Measurements from ENCODE around the gene SLC12A8. TPM values are rescaled to one million over a fixed set of nuclear protein-coding genes. Genes with fewer than 3 reads are reported as not detected.

Gene SLC12A8
- total and polyA plus RNA-seq, 3 donors from 2014 or later: 10.3 to 21.0 (median 12.3) TPM

- Histone ChIP-seq H3K4me1 (peaks cover 35% of the 10 kb centered on the region), H3K27me3 (no peaks in the 10 kb centered on the region), H3K36me3 (ENCODE audit: low read depth, missing control alignments) (no peaks in the 10 kb centered on the region), H3K27ac (no peak overlapping the region), H3K9me3 (no peaks in the 10 kb centered on the region), H3K4me3 (no peak overlapping the region)
- WGBS, 2 donors: 57 to 69% methylated on average over 11 to 12 of the region's 12 CpGs
- TF ChIP-seq POLR2A (IDR thresholded peaks at IDR 0.05) (no peak), CTCF (IDR thresholded peaks at IDR 0.05) (no peak)
- no peak for DNase-seq
- intact Hi-C loops (cut with DNase I; ENCODE audit: low total_unique reads): no loop called here
Measured at GRCh38 chr3:125142420-125142778, 70.1 kb downstream of the SLC12A8 start.

- intact Hi-C loops (cut with DNase I; ENCODE audit: low total_unique reads): no loop called here
- peak overlapping the region; percentile 45 to 47 for H3K4me3 ChIP-seq
- TF ChIP-seq CTCF (IDR thresholded peaks at IDR 0.05): peak in 2 of 3 experiments; percentile 5 to 10
- TF ChIP-seq POLR2A (IDR thresholded peaks at IDR 0.05): no peak
- H3K36me3 ChIP-seq (ENCODE audit: low read depth, missing control alignments): no peaks in the 10 kb centered on the region
- H3K27me3 ChIP-seq: no peaks in the 10 kb centered on the region
- no peaks in the 10 kb centered on the region for H3K9me3 ChIP-seq
- H3K4me1 ChIP-seq: peaks cover 29% of the 10 kb centered on the region
- 3 to 6% methylated on average over 48 to 53 of the region's 61 CpGs for WGBS, 2 donors
- DNase-seq: peak; percentile 82
- peak overlapping the region; percentile 8 to 51 for H3K27ac ChIP-seq
Measured at GRCh38 chr3:125141596-125142419, 70.7 kb downstream of the SLC12A8 start.

GRCh38 chr3:125140818-125141595 is 71.5 kb downstream of the SLC12A8 start:
- peaks cover 27% of the 10 kb centered on the region for H3K4me1 ChIP-seq
- H3K27me3 ChIP-seq: no peaks in the 10 kb centered on the region
- TF ChIP-seq CTCF (IDR thresholded peaks at IDR 0.05) (no peak), POLR2A (IDR thresholded peaks at IDR 0.05) (no peak)
- H3K36me3 ChIP-seq (ENCODE audit: low read depth, missing control alignments): no peaks in the 10 kb centered on the region
- H3K9me3 ChIP-seq: no peaks in the 10 kb centered on the region
- peak overlapping the region; percentile 8 to 51 for H3K27ac ChIP-seq
- no peak for DNase-seq
- intact Hi-C loops (cut with DNase I; ENCODE audit: low total_unique reads): no loop called here
- peak overlapping the region; percentile 45 to 47 for H3K4me3 ChIP-seq
- 22 to 39% methylated on average over 13 to 19 of the region's 19 CpGs for WGBS, 2 donors

- Histone ChIP-seq H3K4me1 (peaks cover 27% of the 10 kb centered on the region), H3K9me3 (no peaks in the 10 kb centered on the region), H3K27ac (peak overlapping the region in 1 of 2 donors; percentile 51), H3K4me3 (no peak overlapping the region), H3K36me3 (ENCODE audit: low read depth, missing control alignments) (no peaks in the 10 kb centered on the region), H3K27me3 (no peaks in the 10 kb centered on the region)
- intact Hi-C loops (cut with DNase I; ENCODE audit: low total_unique reads): no loop called here
- WGBS, 2 donors: 60 to 74% methylated on average over 10 to 12 of the region's 12 CpGs
- TF ChIP-seq CTCF (IDR thresholded peaks at IDR 0.05) (no peak), POLR2A (IDR thresholded peaks at IDR 0.05) (no peak)
- DNase-seq: no peak
Measured at GRCh38 chr3:125140011-125140817, 72.3 kb downstream of the SLC12A8 start.
